ENCODE measurements around the gene CYP3A5. TPM values are rescaled to one million over a fixed set of nuclear protein-coding genes. Genes with fewer than 3 reads are reported as not detected.
"Not testable (repeated sequence)": the region's sequence is repeated elsewhere in the genome, so short reads cannot be mapped to it uniquely, and the experiment has no call there.

CYP3A5 gene
- total RNA-seq, result 4.6 TPM

- ATAC-seq (peak; percentile 72), DNase-seq (ENCODE audit: low spot score) (no peak)
Measured at GRCh38 chr7:99679400-99680191, at the start of gene CYP3A5. Gene CYP3A5 (minus strand): TSS chr7:99679996. CDS start chr7:99679896, 100 bp downstream.

DNA sequence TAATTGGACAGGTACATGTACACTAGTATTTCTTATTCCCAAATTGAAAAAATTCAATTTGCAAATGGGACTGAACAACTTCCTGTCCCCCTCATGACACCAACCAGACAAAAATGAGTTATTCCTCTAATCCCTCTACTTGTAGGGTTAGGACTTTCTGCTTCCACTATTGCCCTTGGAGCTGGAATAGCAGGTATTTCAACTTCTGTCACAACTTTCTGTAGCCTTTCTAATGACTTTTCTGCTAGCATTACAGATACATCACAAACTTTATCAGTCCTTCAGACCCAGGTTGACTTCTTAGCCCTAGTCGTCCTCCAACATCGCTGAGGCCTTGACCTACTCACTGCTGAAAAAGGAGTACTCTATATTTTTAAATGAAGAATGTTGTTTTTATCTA lies 48.8 kb upstream of the CYP3A5 start:
- DNase-seq (ENCODE audit: low spot score) (no peak), ATAC-seq (no peak)
- intact Hi-C loops (cut with DNase I), result no loop called here

More at GRCh38 chr7:99679400-99680191, at the start of gene CYP3A5:
- intact Hi-C loops (cut with DNase I), result no loop called here

- ATAC-seq; DNase-seq (ENCODE audit: low spot score); intact Hi-C loops (cut with DNase I): not testable (repeated sequence)
Measured at GRCh38 chr7:99723201-99723600, 43.4 kb upstream of the CYP3A5 start.

DNA sequence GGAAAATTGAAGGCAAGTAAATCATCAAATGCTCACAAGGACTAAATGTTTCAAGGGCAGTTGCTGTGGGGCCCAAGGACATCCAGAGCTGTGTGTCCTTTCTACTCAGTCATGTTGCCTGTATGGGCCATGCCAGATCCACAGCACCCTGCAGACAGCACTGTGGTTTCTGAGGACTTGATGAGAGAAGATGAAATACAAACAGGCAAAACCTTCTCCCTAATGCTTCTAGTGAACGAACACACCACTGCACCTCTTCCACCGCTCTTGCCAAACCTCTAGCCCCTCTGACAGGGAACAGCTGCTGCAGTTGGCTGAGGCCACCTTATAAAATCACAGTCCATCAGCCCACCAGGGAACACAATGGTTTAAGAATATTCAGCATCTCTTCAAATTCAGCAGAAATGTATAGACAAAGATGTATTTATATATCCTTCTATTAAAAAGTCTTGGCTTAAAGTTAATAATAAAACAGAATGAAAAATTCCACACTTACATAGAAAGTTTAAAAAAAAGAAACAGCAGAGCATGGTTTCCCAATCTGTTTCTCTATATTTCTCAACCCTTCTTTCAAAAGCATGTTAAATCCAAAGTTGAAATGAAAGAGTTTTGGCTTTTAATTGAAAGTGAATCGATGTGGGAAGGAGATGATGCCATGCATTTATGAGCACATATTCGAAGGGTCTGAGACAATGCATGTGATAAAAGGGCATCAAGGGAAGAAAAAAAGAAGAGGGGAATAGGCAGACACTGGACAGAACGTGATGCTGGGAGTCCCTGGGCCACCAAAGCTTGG lies 41.2 kb upstream of the CYP3A5 start:
- ATAC-seq (no peak), DNase-seq (ENCODE audit: low spot score) (no peak)
- intact Hi-C loops (cut with DNase I), result no loop called here

DNA sequence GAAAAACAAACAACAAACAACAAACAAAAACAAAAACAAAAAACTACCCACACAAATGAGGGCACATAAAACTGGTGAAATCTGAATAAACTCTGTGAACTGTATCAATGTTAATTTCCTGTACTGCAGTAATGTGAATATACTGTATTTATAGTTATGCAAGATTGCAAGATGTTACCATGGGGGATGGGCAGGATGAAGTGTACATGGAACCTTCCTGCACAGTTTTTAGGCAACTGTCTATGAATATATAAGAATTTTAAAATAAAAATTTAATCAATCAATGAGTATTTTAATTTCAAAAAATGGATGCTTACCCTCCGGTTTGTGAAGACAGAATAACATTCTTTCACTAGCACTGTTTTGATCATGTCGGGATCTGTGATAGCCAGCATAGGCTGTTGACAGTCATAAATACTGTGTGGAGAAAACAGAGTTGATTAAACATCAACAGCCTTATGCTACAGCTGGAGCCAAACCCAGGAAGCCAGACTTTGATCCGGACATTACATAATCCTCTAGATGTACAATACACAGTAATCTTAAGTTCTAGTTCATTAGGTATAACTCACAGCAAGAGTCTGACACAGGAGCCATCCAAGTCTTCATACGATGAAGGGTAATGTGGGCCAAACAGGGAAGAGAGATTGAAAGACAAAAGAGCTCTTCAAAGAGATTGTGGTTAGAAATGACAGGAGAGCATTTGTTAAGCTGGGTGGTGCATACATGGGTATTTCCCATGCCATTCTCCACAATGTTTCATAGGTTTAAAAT lies 40.4 kb upstream of the CYP3A5 start:
- no peak for ATAC-seq
- DNase-seq (ENCODE audit: low spot score), result no peak
- intact Hi-C loops (cut with DNase I), result no loop called here

GRCh38 chr7:99713995-99714570 lies 34.3 kb upstream of the CYP3A5 start:
- DNase-seq (ENCODE audit: low spot score) (no peak), ATAC-seq (no peak)
- intact Hi-C loops (cut with DNase I), result no loop called here

- no peak for DNase-seq (ENCODE audit: low spot score)
- ATAC-seq, result no peak
- intact Hi-C loops (cut with DNase I), result no loop called here
Measured at GRCh38 chr7:99709838-99710578, 30.2 kb upstream of the CYP3A5 start.

GRCh38 chr7:99709260-99709659 lies 29.5 kb upstream of the CYP3A5 start:
- ATAC-seq, result no peak
- intact Hi-C loops (cut with DNase I), result no loop called here
- DNase-seq (ENCODE audit: low spot score), result no peak

GRCh38 chr7:99707096-99707495 lies 27.3 kb upstream of the CYP3A5 start:
- no peak for ATAC-seq
- no peak for DNase-seq (ENCODE audit: low spot score)
- intact Hi-C loops (cut with DNase I), result no loop called here

- ATAC-seq (no peak), DNase-seq (ENCODE audit: low spot score) (no peak)
- intact Hi-C loops (cut with DNase I), result no loop called here
Measured at GRCh38 chr7:99699946-99700345, 20.1 kb upstream of the CYP3A5 start.

GRCh38 chr7:99698867-99699730 lies 19.3 kb upstream of the CYP3A5 start:
- ATAC-seq; intact Hi-C loops (cut with DNase I); DNase-seq (ENCODE audit: low spot score): not testable (repeated sequence)

GRCh38 chr7:99694912-99695304 lies 15.1 kb upstream of the CYP3A5 start:
- DNase-seq (ENCODE audit: low spot score), result no peak
- ATAC-seq, result no peak
- intact Hi-C loops (cut with DNase I), result no loop called here

DNA sequence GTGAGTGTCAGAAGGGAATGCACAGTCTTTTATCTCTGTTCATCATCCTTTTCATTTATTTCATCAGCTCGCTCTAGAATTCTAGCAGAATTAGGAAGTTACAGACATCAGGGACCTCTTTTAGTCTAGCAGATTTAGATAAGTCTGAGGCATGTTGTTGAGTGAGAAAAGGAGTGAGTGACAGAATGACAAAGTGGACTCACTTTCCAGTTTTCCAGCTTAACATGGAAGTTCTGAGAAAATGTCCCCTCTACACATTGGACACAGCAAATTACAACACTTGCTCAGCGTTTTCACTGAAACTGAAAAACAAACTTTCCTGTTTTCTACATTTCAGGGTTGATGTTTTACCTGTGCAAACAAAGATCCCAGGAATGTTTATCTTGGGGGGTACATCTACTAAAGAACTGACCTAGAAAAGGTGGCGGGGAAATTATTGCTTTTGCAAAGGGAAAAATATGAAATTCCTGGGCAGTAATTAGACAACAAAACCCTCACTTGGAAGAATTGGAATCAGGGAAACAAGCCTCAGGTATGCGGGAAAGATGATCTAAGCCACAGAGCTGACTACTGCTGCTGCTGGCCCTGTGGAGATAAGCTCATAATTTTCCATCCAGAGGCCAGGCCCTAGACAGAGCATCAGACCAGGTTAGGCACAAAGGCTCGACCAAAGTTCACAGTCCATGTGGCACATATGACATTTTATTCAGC lies 14.6 kb upstream of the CYP3A5 start:
- intact Hi-C loops (cut with DNase I), result no loop called here
- DNase-seq (ENCODE audit: low spot score) (no peak), ATAC-seq (no peak)

GRCh38 chr7:99693427-99694200 lies 13.8 kb upstream of the CYP3A5 start:
- intact Hi-C loops (cut with DNase I), result no loop called here
- DNase-seq (ENCODE audit: low spot score) (no peak), ATAC-seq (no peak)

GRCh38 chr7:99693100-99693426 lies 13.3 kb upstream of the CYP3A5 start:
- intact Hi-C loops (cut with DNase I), result no loop called here
- no peak for DNase-seq (ENCODE audit: low spot score)
- ATAC-seq, result no peak

- intact Hi-C loops (cut with DNase I); DNase-seq (ENCODE audit: low spot score); ATAC-seq: not testable (repeated sequence)
Measured at GRCh38 chr7:99692563-99692962, 12.8 kb upstream of the CYP3A5 start.

Measured in sciatic nerve (tissue), 2 donors.